ENCODE measurements around the gene MED9. TPM values are rescaled to one million over a fixed set of nuclear protein-coding genes. Genes with fewer than 3 reads are reported as not detected.

Gene MED9
- total and polyA plus RNA-seq, 2 of the 8 experiments (the other 6 are each of a cell fraction or from before 2014, with no cell fraction given) = 15.8 to 19.7 TPM

GRCh38 chr17:17519886-17520285 lies 43.1 kb downstream of the MED9 start:
- Histone ChIP-seq H3K4me3 (ENCODE audit: extremely low read depth in 1 of 4, insufficient read depth in 2 of 4, low read depth in 3 of 4, low read length in 4 of 4) (no peak overlapping the region), H3K18ac (ENCODE audit: extremely low read depth, low read length) (no peak overlapping the region), H3K9ac (replicated peaks in 1 of 4; ENCODE audit: extremely low read depth in 1 of 4, low read depth in 3 of 4, low read length in 3 of 4) (no peak overlapping the region), H2BK15ac (ENCODE audit: low read length) (no peak overlapping the region), H4K91ac (replicated peaks; ENCODE audit: insufficient read length, low read length) (no peak overlapping the region), H3K9me3 (ENCODE audit: insufficient read depth in 2 of 2, low read depth in 1 of 2, low read length in 1 of 2) (0 out of 4 replicates have a peak, but pooled peaks cover 0 to 2% of the 10 kb centered on the region in 2 experiments), H3K4ac (replicated peaks; ENCODE audit: insufficient read length, low read depth, low read length) (no peak overlapping the region), H2BK5ac (ENCODE audit: low read depth, low read length) (no peak overlapping the region), H2BK12ac (ENCODE audit: low read depth, low read length) (no peak overlapping the region), H2AK5ac (ENCODE audit: low read depth, low read length) (no peak overlapping the region), H3K4me2 (ENCODE audit: insufficient read depth in 1 of 2, low read depth in 2 of 2, low read length in 2 of 2) (no peak overlapping the region), H2BK20ac (ENCODE audit: low read length) (no peak overlapping the region), H2BK120ac (replicated peaks; ENCODE audit: low read depth, low read length) (no peak overlapping the region), H3K79me1 (ENCODE audit: low read depth, low read length) (no peaks in the 10 kb centered on the region), H3K23ac (ENCODE audit: insufficient read length) (no peak overlapping the region), H3K56ac (replicated peaks; ENCODE audit: insufficient read length, low read depth, low read length) (no peak overlapping the region), H3K23me2 (ENCODE audit: low read depth, low read length) (no peaks in the 10 kb centered on the region), H3K27ac (ENCODE audit: low read depth, low read length) (no peak overlapping the region), H3K36me3 (ENCODE audit: control insufficient read depth in 2 of 4, insufficient read depth in 4 of 4, low read length in 3 of 4) (no peaks in the 10 kb centered on the region), H3K27me3 (replicated peaks in 1 of 4; ENCODE audit: control insufficient read depth in 3 of 4, extremely low read depth in 1 of 4, insufficient read depth in 3 of 4, low read length in 3 of 4) (no peaks in the 10 kb centered on the region), H4K5ac (ENCODE audit: insufficient read length, low read depth, low read length) (no peak overlapping the region), H3K4me1 (replicated peaks in 1 of 4; ENCODE audit: control insufficient read depth in 3 of 4, insufficient read depth in 4 of 4, low read length in 3 of 4) (peaks cover 4 to 28% (median 18%) of the 10 kb centered on the region in 4 experiments), H4K20me1 (replicated peaks in 1 of 2; ENCODE audit: control insufficient read depth in 1 of 2, insufficient read depth in 2 of 2, low read length in 2 of 2) (no peaks in the 10 kb centered on the region), H2AFZ (ENCODE audit: low read length) (no peak overlapping the region), H4K8ac (ENCODE audit: extremely low read depth, insufficient read depth, low read length) (no peak overlapping the region; the same call in 1 of the 2 replicates), H3K14ac (ENCODE audit: insufficient read length) (no peak overlapping the region), H3K79me2 (ENCODE audit: control insufficient read depth in 1 of 2, insufficient read depth in 2 of 2, low read length in 2 of 2) (no peaks in the 10 kb centered on the region)
- ChIA-PET POLR2A (ENCODE audit: partially characterized antibody) (interaction anchor here (0.6 to 1.1 kb wide), 2 partner anchors 29 to 242 kb away, joined by 3 read pairs; no protein-coding TSS in a partner anchor), CTCF (ENCODE audit: partially characterized antibody) (interaction anchor here (0.9 to 5.7 kb wide), 7 partner anchors 10 to 121 kb away, joined by 3 to 32 read pairs (median 8); no protein-coding TSS in a partner anchor)
- TF ChIP-seq TAF7 (optimal IDR thresholded peaks at IDR 0.05; ENCODE audit: borderline replicate concordance, low read depth, low read length) (no peak), CHD1 (IDR thresholded peaks at IDR 0.05; ENCODE audit: low read depth, low read length) (no peak), TAF1 (IDR thresholded peaks at IDR 0.05; ENCODE audit: low read depth, low read length) (no peak), BACH1 (IDR thresholded peaks at IDR 0.05; ENCODE audit: low read length) (no peak), SIN3A (conservative IDR thresholded peaks at IDR 0.05 in 1 of 2, IDR thresholded peaks at IDR 0.05 in 1 of 2; ENCODE audit: low read depth in 1 of 2, low read length in 2 of 2) (no peak), RFX5 (IDR thresholded peaks at IDR 0.05; ENCODE audit: borderline replicate concordance, low read depth, low read length) (no peak), POLR2A (IDR thresholded peaks at IDR 0.05; ENCODE audit: control extremely low read depth in 1 of 2, low read depth in 2 of 2, low read length in 2 of 2) (no peak), HDAC2 (IDR thresholded peaks at IDR 0.05; ENCODE audit: borderline replicate concordance in 1 of 2, low read depth in 2 of 2, low read length in 2 of 2) (no peak), SP1 (IDR thresholded peaks at IDR 0.05; ENCODE audit: low read depth, low read length) (no peak), KDM5A (IDR thresholded peaks at IDR 0.05; ENCODE audit: low read length) (no peak), KDM1A (IDR thresholded peaks at IDR 0.05; ENCODE audit: borderline replicate concordance, low read length) (no peak), E2F6 (IDR thresholded peaks at IDR 0.05) (no peak)
- TF ChIP-seq, protein P1, sequence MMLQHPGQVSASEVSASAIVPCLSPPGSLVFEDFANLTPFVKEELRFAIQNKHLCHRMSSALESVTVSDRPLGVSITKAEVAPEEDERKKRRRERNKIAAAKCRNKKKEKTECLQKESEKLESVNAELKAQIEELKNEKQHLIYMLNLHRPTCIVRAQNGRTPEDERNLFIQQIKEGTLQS (IDR thresholded peaks at IDR 0.05; ENCODE audit: insufficient read depth, low read depth, low read length) = no peak
- FAIRE-seq (no peak), DNase-seq (ENCODE audit: low read depth in 1 of 2, low spot score in 2 of 2) (no peak)
- 93% methylated on average over 10 of the region's 10 CpGs; no CpG with 5 or more reads in 1 of the 2 experiments for WGBS, 2 experiments (ENCODE audit: extremely low coverage in 1 of 2, insufficient coverage in 1 of 2, insufficient read length in 1 of 2, insufficient replicate concordance in 2 of 2, low coverage in 1 of 2, low lambda C conversion rate in 2 of 2, missing lambda C conversion rate in 1 of 2)
